ENCODE data around the gene AMY1B.
"Not testable (repeated sequence)": the region's sequence is repeated elsewhere in the genome, so short reads cannot be mapped to it uniquely, and the experiment has no call there.

The AMY1B gene

GRCh38 chr1:103696110-103696509 lies at the start of gene AMY1B:
Gene AMY1B, minus strand, starts transcription at chr1:103696210. Its CDS starts 571 bp downstream, at chr1:103695639.
- DNase-seq (ENCODE audit: low spot score), result not testable (repeated sequence)

GRCh38 chr1:103745040-103745439 lies 49.0 kb upstream of the AMY1B start:
- not testable (repeated sequence) for DNase-seq (ENCODE audit: low spot score)

DNA sequence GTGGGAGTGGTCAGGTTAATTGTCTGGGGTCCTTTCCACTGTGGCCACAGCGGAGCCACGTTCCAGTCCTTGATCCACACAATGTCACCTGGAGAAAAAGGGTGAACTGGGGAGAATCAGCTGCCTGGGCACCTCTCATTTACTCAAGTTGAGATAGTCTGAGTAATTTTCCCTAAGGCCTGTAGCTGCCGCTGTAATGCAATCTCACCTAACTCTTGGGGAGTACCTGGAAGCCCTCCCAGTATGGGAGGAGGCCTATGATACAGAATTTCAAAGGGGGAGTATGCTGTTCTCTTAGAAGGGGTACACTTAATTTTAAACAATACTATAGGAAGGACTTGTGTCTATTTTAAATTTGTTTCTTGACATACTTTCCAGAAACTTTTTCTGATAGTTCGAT lies 48.4 kb upstream of the AMY1B start:
- not testable (repeated sequence) for DNase-seq (ENCODE audit: low spot score)

- DNase-seq (ENCODE audit: low spot score), result not testable (repeated sequence)
Measured at GRCh38 chr1:103738031-103738430, 42.0 kb upstream of the AMY1B start.

DNA sequence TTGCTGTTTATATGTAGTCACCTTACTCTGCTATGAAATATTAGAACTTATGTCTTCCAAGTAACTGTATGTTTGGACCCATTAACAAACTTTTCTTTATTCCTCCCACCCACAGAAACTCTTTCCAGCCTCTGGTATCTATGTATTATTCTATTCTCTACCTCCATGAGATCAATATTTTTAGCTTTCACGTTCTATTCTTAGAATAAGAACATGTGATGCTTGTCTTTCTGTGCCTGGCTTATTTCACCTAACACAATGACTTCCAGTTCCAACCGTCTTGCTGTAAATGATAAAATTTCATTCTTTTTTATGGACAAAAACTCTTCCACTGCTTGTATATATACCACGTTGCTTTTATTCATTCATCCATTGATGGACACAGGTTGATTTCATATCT lies 39.3 kb upstream of the AMY1B start:
- not testable (repeated sequence) for DNase-seq (ENCODE audit: low spot score)

- not testable (repeated sequence) for DNase-seq (ENCODE audit: low spot score)
Measured at GRCh38 chr1:103721473-103721872, 25.5 kb upstream of the AMY1B start.

DNA sequence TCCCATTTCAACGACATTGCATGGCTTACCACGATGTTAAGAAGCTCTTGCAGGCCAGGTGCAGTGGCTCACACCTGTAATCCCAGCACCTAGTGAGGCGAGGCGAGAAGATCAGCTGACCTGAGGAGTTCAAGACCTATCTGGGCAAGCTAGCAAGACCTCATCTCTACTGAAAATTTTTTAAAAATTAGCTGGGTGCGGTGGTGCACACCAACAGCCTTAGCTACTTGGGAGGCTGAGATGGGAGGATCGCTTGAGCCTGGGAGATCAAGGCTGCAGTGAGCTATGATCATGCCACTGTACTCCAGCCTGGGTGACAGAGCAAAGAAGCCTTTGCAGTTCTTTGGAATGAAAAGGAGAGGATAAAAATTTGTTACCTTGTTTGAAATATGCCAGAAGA lies 21.4 kb upstream of the AMY1B start:
- DNase-seq (ENCODE audit: low spot score), result not testable (repeated sequence)

DNA sequence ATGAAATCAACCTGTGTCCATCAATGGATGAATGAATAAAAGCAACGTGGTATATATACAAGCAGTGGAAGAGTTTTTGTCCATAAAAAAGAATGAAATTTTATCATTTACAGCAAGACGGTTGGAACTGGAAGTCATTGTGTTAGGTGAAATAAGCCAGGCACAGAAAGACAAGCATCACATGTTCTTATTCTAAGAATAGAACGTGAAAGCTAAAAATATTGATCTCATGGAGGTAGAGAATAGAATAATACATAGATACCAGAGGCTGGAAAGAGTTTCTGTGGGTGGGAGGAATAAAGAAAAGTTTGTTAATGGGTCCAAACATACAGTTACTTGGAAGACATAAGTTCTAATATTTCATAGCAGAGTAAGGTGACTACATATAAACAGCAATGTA lies 14.4 kb upstream of the AMY1B start:
- not testable (repeated sequence) for DNase-seq (ENCODE audit: low spot score)

GRCh38 chr1:103707670-103708069 lies 11.7 kb upstream of the AMY1B start:
- DNase-seq (ENCODE audit: low spot score), result not testable (repeated sequence)

- DNase-seq (ENCODE audit: low spot score), result not testable (repeated sequence)
Measured at GRCh38 chr1:103701256-103701655, 5.2 kb upstream of the AMY1B start.

DNA sequence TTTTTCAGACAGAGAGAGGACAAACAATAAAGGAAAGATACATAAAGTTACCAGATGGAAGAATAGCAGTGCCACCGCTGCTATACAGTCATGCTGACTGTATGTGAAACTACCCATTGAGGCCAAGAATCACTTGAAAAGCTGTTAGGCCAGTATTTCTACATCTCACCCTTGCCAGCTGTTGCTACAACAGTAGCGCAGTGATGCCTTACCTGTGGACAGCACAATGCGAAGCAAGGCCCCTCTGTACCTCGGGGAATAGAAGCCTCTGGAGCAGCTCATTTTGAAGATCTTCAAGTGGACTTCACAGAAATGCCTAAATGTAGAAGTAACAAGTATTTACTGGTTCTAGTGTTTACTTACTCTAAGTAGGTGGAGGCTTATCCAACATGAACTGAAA lies 4.7 kb upstream of the AMY1B start:
- DNase-seq (ENCODE audit: low spot score), result not testable (repeated sequence)

GRCh38 chr1:103697430-103697829 lies 1.4 kb upstream of the AMY1B start:
- not testable (repeated sequence) for DNase-seq (ENCODE audit: low spot score)

GRCh38 chr1:103676335-103676734 lies 19.7 kb downstream of the AMY1B start:
- DNase-seq (ENCODE audit: low spot score), result not testable (repeated sequence)

- DNase-seq (ENCODE audit: low spot score), result not testable (repeated sequence)
Measured at GRCh38 chr1:103655460-103655859, 40.5 kb downstream of the AMY1B start, which contains the start of gene AMY1A. Gene AMY1A, plus strand, starts transcription at chr1:103655760. Its CDS starts 571 bp downstream, at chr1:103656331.

GRCh38 chr1:103654133-103654532 lies 41.9 kb downstream of the AMY1B start:
- not testable (repeated sequence) for DNase-seq (ENCODE audit: low spot score)

GRCh38 chr1:103650889-103651288 lies 45.1 kb downstream of the AMY1B start:
- not testable (repeated sequence) for DNase-seq (ENCODE audit: low spot score)

DNA sequence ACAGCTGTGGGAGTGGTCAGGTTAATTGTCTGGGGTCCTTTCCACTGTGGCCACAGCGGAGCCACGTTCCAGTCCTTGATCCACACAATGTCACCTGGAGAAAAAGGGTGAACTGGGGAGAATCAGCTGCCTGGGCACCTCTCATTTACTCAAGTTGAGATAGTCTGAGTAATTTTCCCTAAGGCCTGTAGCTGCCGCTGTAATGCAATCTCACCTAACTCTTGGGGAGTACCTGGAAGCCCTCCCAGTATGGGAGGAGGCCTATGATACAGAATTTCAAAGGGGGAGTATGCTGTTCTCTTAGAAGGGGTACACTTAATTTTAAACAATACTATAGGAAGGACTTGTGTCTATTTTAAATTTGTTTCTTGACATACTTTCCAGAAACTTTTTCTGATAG lies 45.7 kb downstream of the AMY1B start:
- not testable (repeated sequence) for DNase-seq (ENCODE audit: low spot score)

GRCh38 chr1:103643908-103644307 lies 52.1 kb downstream of the AMY1B start:
- not testable (repeated sequence) for DNase-seq (ENCODE audit: low spot score)

DNA sequence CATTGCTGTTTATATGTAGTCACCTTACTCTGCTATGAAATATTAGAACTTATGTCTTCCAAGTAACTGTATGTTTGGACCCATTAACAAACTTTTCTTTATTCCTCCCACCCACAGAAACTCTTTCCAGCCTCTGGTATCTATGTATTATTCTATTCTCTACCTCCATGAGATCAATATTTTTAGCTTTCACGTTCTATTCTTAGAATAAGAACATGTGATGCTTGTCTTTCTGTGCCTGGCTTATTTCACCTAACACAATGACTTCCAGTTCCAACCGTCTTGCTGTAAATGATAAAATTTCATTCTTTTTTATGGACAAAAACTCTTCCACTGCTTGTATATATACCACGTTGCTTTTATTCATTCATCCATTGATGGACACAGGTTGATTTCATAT lies 54.8 kb downstream of the AMY1B start:
- not testable (repeated sequence) for DNase-seq (ENCODE audit: low spot score)
